Stomach (tissue), 9 donors: Measurements from ENCODE around the gene HCFC1. TPM values are rescaled to one million over a fixed set of nuclear protein-coding genes. Genes with fewer than 3 reads are reported as not detected.

ENCODE experiments used
- DNase-seq, 2 donors: peaks; one replicate each; pipeline versions ENCODE4 v3.0.0 to v3.0.0-alpha.2; 2013 to 2019
- H3K27ac ChIP-seq, 5 donors: fragments of 200-600 bp in 4 of 5; sonication (generic) in 4 of 5; one replicate each; pipeline ENCODE4 v1.5.1; 2013 to 2019; ENCODE audit warnings: mild to moderate bottlenecking in 1 of 5, moderate library complexity in 1 of 5
- H3K27me3 ChIP-seq, 3 donors: fragments of 200-600 bp; sonication (generic); one replicate each; pipeline ENCODE4 v1.5.1; 2017 to 2019; ENCODE audit warnings: mixed run types in 1 of 3
- H3K36me3 ChIP-seq, 4 donors: fragments of 200-600 bp; sonication (generic); 1 replicate in 3 of 4; 2 replicates in 1 of 4; pipeline ENCODE4 v1.5.1; 2016 to 2019
- H3K4me1 ChIP-seq, 4 donors: fragments of 200-600 bp; sonication (generic); one replicate each; pipeline ENCODE4 v1.5.1; 2016 to 2019
- H3K4me3 ChIP-seq, 4 donors: fragments of 200-600 bp; sonication (generic) in 3 of 4; one replicate each; pipeline ENCODE4 v1.5.1; 2016 to 2019; ENCODE audit warnings: mild to moderate bottlenecking in 1 of 4
- H3K9me3 ChIP-seq, 4 donors: fragments of 200-600 bp; sonication (generic); one replicate each; pipeline ENCODE4 v1.5.1; 2016 to 2019
- CTCF ChIP-seq, 7 experiments: fragments of 450-650 bp in 4 of 7; fragments of 200-600 bp in 3 of 7; sonication (generic) in 3 of 7; IDR thresholded peaks; one replicate each; pipeline ENCODE4 v1.5.1; 2016 to 2019; ENCODE audit warnings: antibody characterized with exemption in 7 of 7, control low read depth in 2 of 7, mild to moderate bottlenecking in 1 of 7
- EP300 ChIP-seq: sonication (generic); formaldehyde crosslinking; IDR thresholded peaks from one replicate; pipeline ENCODE4 v1.6.1; 2017; ENCODE audit warnings: antibody characterized with exemption
- POLR2A ChIP-seq, 4 donors: fragments of 450-650 bp; IDR thresholded peaks; one replicate each; pipeline ENCODE4 v1.6.1; 2016; ENCODE audit warnings: antibody characterized with exemption in 4 of 4, control low read depth in 2 of 4, mild to moderate bottlenecking in 1 of 4, moderate library complexity in 1 of 4
- POLR2AphosphoS5 ChIP-seq, 3 donors: sonication (generic); formaldehyde crosslinking; IDR thresholded peaks; one replicate each; pipeline ENCODE4 v1.6.1; 2016; ENCODE audit warnings: antibody characterized with exemption in 3 of 3
- WGBS, 5 donors: extraction: QIAGEN DNeasy Blood & Tissue Kit in 3 of 5; methylation state at CpG; one replicate each; pipeline versions ENCODE4 v1.1.5 to v1.1.7; 2013 to 2018; 5-methylcytosine and 5-hydroxymethylcytosine counted together
- intact Hi-C: fragments of 100-400 bp; cut with DNase I; formaldehyde crosslinking; loops from one replicate; pipeline ENCODE4 v1.15.1; 2023; ENCODE audit warnings: low total_unique reads
- polyA plus RNA-seq, 3 donors: library from polyadenylated mRNA; stranded (reverse); fragments of 200-250 nt; gene quantifications; one replicate each; pipeline ENCODE4 v1.2.3, GENCODE V29; 2013
- total RNA-seq, 5 donors: library from RNA; depleted of rRNA; stranded (reverse); fragments of >200 nt; gene quantifications; one replicate each; pipeline versions ENCODE4 v1.1.0 to v1.2.3, GENCODE V29; 2014 to 2016
- donor health status: healthy with polysubstance abuse.
- donor health status: Bipolar disorder and iron deficiency.
- donor health status: healthy.

The HCFC1 gene
- total and polyA plus RNA-seq, 8 donors = 9.0 to 61.6 (median 17.8) TPM

DNA sequence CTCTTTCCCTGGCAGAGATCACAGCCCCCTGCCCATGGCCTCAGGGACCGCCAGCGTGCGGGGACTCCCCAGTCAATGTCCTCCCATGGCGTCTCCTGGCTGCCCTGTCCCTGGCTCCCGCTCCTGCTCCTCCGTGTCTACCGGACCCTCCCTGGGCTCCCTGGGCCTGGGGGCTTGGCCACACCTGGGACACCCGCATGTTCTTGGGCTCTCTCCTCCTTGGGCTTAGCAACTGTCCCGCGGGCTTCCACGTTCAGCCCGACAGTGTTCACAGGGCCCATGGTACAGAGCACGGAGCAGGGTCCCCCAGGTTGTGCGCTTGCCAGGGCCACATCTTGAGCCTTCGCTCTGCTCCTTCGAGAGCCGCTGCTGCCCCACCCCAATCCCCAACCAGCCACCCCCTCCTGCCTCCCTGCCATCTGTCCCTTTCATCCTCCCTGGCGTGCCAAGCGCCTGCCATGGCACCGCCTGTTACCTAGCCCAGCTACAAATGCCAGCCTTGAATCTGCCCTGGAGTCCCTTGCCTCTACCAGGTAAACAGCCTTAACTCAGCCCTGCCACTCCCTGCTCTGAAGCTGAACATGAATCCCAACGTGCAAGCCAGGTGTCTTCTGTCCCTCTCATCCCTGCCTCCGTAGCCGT lies 63.3 kb downstream of the HCFC1 start:
- no peak overlapping the region for H3K4me3 ChIP-seq
- DNase-seq = no peak
- TF ChIP-seq CTCF (IDR thresholded peaks at IDR 0.05) = no peak
- TF ChIP-seq POLR2A (IDR thresholded peaks at IDR 0.05) = no peak
- no peak for TF ChIP-seq EP300
- no peak for TF ChIP-seq POLR2AphosphoS5 (IDR thresholded peaks at IDR 0.05)
- no peak overlapping the region for H3K27ac ChIP-seq
- peaks cover 0 to 36% (median 0%) of the 10 kb centered on the region in 3 donors for H3K27me3 ChIP-seq
- 85 to 91% (median 88%) methylated on average over 12 to 23 of the region's 23 CpGs for WGBS, 5 donors
- H3K36me3 ChIP-seq = peaks cover 0 to 14% (median 2%) of the 10 kb centered on the region in 4 donors
- H3K4me1 ChIP-seq = peaks cover 0 to 15% (median 2%) of the 10 kb centered on the region in 4 donors
- intact Hi-C loops = no loop called here
- H3K9me3 ChIP-seq = no peaks in the 10 kb centered on the region

DNA sequence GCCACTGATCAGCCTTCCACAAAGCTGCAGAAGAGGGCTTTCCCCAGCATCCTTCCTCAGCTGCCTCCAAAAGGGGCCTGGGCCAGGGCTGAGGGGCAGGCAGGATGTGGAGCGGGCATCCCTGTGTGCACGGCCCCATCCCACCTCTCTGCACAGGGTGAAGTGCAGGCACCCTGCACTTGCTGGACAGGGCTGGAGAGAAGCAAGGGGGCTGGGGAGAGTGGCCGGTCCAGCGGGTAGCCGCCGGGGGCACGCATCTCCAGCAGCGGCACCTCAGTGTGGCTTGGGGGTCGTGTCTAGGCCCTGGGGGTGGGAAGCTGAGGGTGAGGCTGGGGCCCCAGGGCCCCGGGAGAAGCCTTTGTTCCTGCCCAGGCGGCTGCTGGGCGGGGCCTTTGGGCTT lies 64.2 kb downstream of the HCFC1 start:
- peaks cover 0 to 15% (median 4%) of the 10 kb centered on the region in 4 donors for H3K4me1 ChIP-seq
- H3K27ac ChIP-seq = no peak overlapping the region
- TF ChIP-seq POLR2A (IDR thresholded peaks at IDR 0.05) = no peak
- no peak for TF ChIP-seq POLR2AphosphoS5 (IDR thresholded peaks at IDR 0.05)
- no peak for TF ChIP-seq EP300
- TF ChIP-seq CTCF (IDR thresholded peaks at IDR 0.05) = no peak
- peaks cover 0 to 6% (median 0%) of the 10 kb centered on the region in 4 donors for H3K36me3 ChIP-seq
- 60 to 89% (median 71%) methylated on average over 1 to 12 of the region's 12 CpGs; no CpG with 5 or more reads in 1 of the 5 donors for WGBS, 5 donors
- DNase-seq = no peak
- H3K27me3 ChIP-seq = peaks cover 0 to 33% (median 0%) of the 10 kb centered on the region in 3 donors
- no peaks in the 10 kb centered on the region for H3K9me3 ChIP-seq
- H3K4me3 ChIP-seq = no peak overlapping the region
- intact Hi-C loops = no loop called here

GRCh38 chrX:153906126-153906917 lies 65.3 kb downstream of the HCFC1 start:
- peaks cover 0 to 36% (median 0%) of the 10 kb centered on the region in 3 donors for H3K27me3 ChIP-seq

More at GRCh38 chrX:153906126-153906917, 65.3 kb downstream of the HCFC1 start:
- intact Hi-C loops = no loop called here
- Histone ChIP-seq H3K4me1 (peaks cover 0 to 18% (median 5%) of the 10 kb centered on the region in 4 donors), H3K4me3 (no peak overlapping the region), H3K27ac (no peak overlapping the region), H3K36me3 (peaks cover 0 to 5% (median 0%) of the 10 kb centered on the region in 4 donors), H3K9me3 (no peaks in the 10 kb centered on the region)
- no peak for DNase-seq
- TF ChIP-seq POLR2AphosphoS5 (IDR thresholded peaks at IDR 0.05) = no peak
- TF ChIP-seq EP300 = no peak
- TF ChIP-seq POLR2A (IDR thresholded peaks at IDR 0.05) = no peak
- no peak for TF ChIP-seq CTCF (IDR thresholded peaks at IDR 0.05)
- WGBS, 5 donors = 72 to 81% (median 76%) methylated on average over 10 to 27 of the region's 27 CpGs; no CpG with 5 or more reads in 1 of the 5 donors
